GM12892 (cell line): ENCODE results near the gene ATP9A.

Source experiments
- DNase-seq: peaks from one replicate; pipeline ENCODE4 v3.0.0; 2011; ENCODE audit not compliant: insufficient read length
- FAIRE-seq: peaks from 2 replicates; lab custom pipeline; 2011; peaks lifted over from hg19 to GRCh38; lab: Jason Lieb, UNC
- POLR2A ChIP-seq: IDR thresholded peaks from 2 replicates; pipeline ENCODE4 v1.6.1; 2011; ENCODE audit warnings: low read depth, low read length, control low read depth
- POLR2AphosphoS5 ChIP-seq: IDR thresholded peaks from 2 replicates; pipeline ENCODE4 v1.6.1; 2011; ENCODE audit warnings: low read depth, low read length, control low read depth
- TAF1 ChIP-seq: IDR thresholded peaks from 2 replicates; pipeline ENCODE4 v1.6.1; 2011; ENCODE audit warnings: low read depth, mild to moderate bottlenecking, control low read depth, low read length, borderline replicate concordance

Gene ATP9A

GRCh38 chr20:51597389-51598231, 170.6 kb downstream of the ATP9A start:
- TF ChIP-seq TAF1 = no peak
- no peak for TF ChIP-seq POLR2A
- TF ChIP-seq POLR2AphosphoS5 = no peak
- no peak for FAIRE-seq
- no peak for DNase-seq

- FAIRE-seq (no peak), DNase-seq (no peak)
- TF ChIP-seq TAF1 (no peak), POLR2AphosphoS5 (no peak), POLR2A (no peak)
These were observed 171.4 kb downstream of the ATP9A start for GRCh38 chr20:51596668-51597388.

- DNase-seq (no peak), FAIRE-seq (no peak)
- TF ChIP-seq POLR2AphosphoS5 (no peak), TAF1 (no peak), POLR2A (no peak)
These were observed 172.4 kb downstream of the ATP9A start for GRCh38 chr20:51595744-51596143.

- TF ChIP-seq POLR2A (no peak), TAF1 (no peak), POLR2AphosphoS5 (no peak)
- FAIRE-seq = peak; percentile 90
- peak; percentile 62 for DNase-seq
These were observed 173.1 kb downstream of the ATP9A start for GRCh38 chr20:51595058-51595532.

- DNase-seq (no peak), FAIRE-seq (no peak)
- no peak for TF ChIP-seq POLR2A
These were observed 173.7 kb downstream of the ATP9A start for GRCh38 chr20:51594236-51595057.

GRCh38 chr20:51593584-51593983, 174.6 kb downstream of the ATP9A start:
- no peak for FAIRE-seq
- DNase-seq = no peak
- TF ChIP-seq TAF1 (no peak), POLR2A (no peak), POLR2AphosphoS5 (no peak)

GRCh38 chr20:51592564-51592963, 175.6 kb downstream of the ATP9A start:
- FAIRE-seq = no peak
- DNase-seq = no peak
- no peak for TF ChIP-seq POLR2A

- DNase-seq = no peak
- no peak for FAIRE-seq
- TF ChIP-seq POLR2A = no peak
- no peak for TF ChIP-seq TAF1
- TF ChIP-seq POLR2AphosphoS5 = no peak
These were observed 176.3 kb downstream of the ATP9A start for GRCh38 chr20:51591871-51592270.

GRCh38 chr20:51588762-51589161, 179.4 kb downstream of the ATP9A start:
- no peak for TF ChIP-seq TAF1
- DNase-seq = no peak
- FAIRE-seq = no peak

- TF ChIP-seq POLR2A (no peak), TAF1 (no peak), POLR2AphosphoS5 (no peak)
- FAIRE-seq (no peak), DNase-seq (no peak)
These were observed 181.0 kb downstream of the ATP9A start for GRCh38 chr20:51587145-51587544.

- DNase-seq = no peak
- no peak for TF ChIP-seq TAF1
- TF ChIP-seq POLR2AphosphoS5 = no peak
- TF ChIP-seq POLR2A = no peak
- FAIRE-seq = no peak
These were observed 182.2 kb downstream of the ATP9A start for GRCh38 chr20:51586005-51586440.
